Activated CD4-positive, CD25-positive, alpha-beta regulatory T cell (primary cell): Measurements from ENCODE around the gene ETV7.
"Not testable (repeated sequence)": the region's sequence is repeated elsewhere in the genome, so short reads cannot be mapped to it uniquely, and the experiment has no call there.

Experiments used
- DNase-seq, 4 experiments: peaks; one replicate each; lab custom pipeline; 2025; lab: John Stamatoyannopoulos, UW

Gene ETV7

DNA sequence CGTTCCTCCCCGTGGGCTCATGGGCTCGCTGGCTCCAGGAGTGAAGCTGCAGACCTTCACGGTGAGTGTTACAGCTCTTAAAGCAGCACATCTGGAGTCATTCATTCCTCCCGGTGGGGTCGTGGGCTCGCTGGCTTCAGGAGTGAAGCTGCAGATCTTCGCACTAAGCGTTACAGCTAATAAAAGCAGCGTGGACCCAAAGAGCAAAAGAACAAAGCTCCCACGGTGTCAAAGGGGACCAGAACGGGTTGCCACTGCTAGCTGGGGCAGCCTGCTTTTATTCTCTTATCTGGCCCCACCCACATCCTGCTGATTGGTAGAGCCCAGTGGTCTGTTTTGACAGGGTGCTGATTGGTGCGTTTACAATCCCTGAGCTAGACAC is 24.1 kb downstream of the ETV7 start:
- DNase-seq: not testable (repeated sequence)

GRCh38 chr6:36362551-36363370 is 24.7 kb downstream of the ETV7 start:
- no peak for DNase-seq

DNA sequence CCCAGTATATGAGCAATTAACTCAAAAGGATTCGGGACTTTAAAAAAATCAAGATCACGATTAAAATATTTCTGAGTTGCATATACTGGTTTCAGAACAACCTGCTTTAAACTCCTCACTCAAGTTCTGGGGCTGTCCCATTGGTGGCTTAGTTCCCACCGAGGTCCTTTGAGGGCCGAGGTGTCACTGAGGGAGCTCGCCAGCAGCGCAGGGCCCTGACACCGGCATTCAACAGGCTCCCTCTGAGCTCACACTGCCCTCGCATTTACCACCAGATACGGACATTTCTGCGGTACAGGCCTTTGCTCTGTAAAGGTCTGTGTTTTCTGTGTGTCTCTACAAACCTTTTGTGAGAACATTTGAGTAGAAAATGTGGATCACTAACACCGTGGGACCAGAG is 26.4 kb downstream of the ETV7 start:
- no peak for DNase-seq

GRCh38 chr6:36360241-36361054 is 27.0 kb downstream of the ETV7 start:
- peak; percentile 26 to 49 (median 39) for DNase-seq

DNA sequence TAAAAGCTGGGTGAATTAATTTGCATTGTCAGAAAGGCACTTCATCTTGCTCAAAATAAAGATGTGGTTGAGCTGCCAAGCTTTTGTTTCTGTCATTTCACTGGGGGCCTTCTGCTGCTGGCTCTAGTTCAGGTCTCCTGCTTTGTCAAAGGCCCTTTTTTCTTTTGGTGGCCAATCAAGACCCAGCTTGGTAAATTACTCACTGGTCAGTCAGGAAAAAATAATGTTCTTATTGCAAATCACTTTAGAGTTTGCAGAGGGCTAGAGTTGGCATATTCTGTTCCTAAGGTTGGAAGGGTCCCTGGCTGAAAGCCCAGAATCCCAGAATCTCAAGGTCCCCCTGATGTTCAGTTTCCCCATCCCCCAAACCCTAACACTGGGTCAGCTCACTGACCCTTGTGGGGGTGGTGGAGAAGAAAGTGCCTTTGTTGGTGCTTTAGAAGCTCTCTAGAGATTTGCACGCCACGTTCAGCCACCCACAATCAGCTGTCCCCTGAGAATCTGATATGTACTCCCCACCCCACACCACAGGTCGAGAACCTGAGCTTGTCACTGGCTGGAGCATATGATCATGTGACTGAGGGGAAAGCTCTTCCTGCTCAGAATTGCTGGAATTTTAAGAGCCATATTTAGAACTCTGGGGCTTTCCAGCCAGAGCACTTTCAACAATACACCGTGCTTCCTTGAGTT is 29.1 kb downstream of the ETV7 start:
- no peak for DNase-seq

DNA sequence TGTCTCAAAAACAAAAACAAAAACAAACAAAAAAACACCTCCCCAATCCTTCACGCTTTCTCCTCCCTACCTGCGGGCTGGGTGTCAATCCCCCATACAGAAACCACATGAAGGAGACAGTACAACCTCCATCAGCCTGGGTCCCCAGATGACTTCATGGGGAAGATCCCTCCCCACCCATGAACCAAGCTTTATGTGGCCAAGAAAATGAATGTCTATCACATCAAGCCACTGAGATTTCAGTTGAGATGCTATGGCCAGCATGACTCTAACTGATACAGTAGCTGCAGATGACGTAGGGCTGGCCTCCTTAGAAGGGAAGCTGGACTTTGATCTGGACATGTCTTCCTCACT is 29.6 kb downstream of the ETV7 start:
- no peak for DNase-seq

- DNase-seq: no peak
Observed at GRCh38 chr6:36355819-36356218, 31.6 kb downstream of the ETV7 start.

DNA sequence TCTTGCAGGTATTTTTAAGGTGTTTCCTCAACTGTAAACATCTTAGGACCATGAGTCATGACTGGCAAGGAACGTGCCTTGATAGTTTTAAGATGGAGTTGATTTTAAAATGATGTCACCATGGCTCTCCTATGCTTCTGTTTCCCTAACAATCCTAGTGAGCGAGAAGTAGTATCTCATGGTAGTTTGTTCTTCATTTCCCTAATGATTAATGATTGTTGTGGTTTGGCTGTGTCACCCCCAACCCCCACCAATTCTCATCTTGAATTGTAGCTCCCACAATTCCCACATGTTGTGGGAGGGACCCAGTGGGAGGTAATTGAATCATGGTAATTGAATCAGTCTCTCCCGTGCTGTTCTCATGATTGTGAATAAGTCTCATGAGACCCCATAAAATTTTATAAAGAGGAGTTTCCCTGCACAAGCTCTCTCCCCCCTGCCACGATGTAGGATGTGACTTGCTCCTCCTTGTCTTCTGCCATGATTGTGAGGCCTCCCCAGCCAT is 34.0 kb downstream of the ETV7 start:
- DNase-seq: no peak

GRCh38 chr6:36352477-36353157 is 34.9 kb downstream of the ETV7 start:
- no peak for DNase-seq

DNA sequence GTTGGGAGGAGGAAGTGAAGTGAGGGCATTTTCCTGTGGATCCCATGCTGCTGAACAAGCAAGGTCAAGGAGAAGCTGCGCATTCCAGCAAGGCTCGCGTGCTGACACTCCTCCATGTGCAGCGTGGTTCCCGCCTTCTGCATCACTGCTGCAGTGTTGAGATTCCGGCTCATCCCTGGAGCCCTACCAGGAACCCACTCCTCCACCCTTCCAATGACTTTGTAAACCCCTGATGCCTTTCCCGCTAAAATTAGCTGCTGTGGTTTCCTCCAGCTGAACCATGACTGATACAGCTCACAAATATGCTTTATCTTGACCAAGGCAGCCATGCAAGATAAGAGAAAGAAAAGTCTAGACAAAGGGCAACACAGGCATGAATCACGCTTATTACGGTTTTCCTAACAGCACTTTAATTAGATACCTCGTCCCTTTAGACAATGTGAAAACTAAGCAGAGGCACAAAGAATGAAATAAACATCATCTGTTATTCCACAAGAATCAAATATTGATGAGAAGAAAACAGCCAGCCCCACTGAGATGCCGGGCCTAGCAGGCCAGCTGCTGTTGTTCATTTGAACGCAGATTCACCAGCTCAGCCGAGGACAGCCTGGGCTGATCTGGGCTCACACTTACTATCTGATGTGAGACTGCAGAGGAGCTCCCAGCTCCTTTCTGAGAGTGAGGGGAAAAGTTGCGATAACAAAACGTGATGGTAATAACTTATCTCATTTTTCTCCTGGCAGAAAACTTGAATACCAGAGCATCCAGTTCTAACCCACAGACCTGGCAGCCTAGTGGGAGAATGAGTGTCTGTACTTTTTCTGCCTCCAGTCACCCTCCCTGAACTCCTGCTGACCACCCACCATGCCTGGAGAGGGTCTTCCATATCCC is 36.5 kb downstream of the ETV7 start:
- DNase-seq: no peak

- DNase-seq: no peak
Observed at GRCh38 chr6:36350082-36350481, 37.4 kb downstream of the ETV7 start.

DNA sequence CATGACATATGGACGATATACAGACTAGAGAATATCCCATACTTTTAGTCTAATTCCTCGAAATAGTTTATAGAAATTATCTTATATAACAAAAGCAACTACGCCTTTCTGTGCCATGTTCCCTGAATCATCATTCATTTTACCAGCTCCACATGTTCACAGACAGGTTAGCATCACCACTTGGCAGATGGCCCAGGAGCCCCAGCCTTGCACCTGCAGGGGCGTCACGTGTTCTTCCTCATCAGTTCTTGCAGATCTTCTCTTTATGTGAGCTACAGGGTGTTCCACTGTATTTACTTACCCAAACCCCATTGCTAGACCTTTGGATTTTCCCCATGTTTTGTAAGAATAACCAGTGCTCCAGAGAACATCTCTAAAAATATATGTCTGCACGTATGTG is 38.2 kb downstream of the ETV7 start:
- no peak for DNase-seq

DNA sequence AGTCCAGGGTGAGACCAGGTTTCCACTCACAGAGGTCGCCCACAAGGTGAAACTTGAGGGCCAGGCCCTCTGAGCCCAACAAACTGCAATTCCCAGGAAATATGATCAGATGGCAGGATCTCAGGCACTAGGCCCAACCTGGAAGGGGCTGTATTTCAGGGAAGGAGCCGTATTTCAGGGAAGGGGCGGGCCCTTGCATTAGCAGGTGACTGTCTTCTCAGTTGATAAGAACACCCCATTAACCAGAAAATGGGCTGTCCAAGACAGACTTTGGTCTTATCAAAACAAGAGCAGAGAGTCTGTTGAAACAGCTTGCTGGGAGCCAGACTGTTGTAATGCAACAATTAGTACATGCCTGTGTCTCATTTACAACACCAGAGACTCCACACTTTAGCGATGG is 39.8 kb downstream of the ETV7 start:
- DNase-seq: no peak

GRCh38 chr6:36346486-36347273 is 40.8 kb downstream of the ETV7 start:
- DNase-seq: no peak

DNA sequence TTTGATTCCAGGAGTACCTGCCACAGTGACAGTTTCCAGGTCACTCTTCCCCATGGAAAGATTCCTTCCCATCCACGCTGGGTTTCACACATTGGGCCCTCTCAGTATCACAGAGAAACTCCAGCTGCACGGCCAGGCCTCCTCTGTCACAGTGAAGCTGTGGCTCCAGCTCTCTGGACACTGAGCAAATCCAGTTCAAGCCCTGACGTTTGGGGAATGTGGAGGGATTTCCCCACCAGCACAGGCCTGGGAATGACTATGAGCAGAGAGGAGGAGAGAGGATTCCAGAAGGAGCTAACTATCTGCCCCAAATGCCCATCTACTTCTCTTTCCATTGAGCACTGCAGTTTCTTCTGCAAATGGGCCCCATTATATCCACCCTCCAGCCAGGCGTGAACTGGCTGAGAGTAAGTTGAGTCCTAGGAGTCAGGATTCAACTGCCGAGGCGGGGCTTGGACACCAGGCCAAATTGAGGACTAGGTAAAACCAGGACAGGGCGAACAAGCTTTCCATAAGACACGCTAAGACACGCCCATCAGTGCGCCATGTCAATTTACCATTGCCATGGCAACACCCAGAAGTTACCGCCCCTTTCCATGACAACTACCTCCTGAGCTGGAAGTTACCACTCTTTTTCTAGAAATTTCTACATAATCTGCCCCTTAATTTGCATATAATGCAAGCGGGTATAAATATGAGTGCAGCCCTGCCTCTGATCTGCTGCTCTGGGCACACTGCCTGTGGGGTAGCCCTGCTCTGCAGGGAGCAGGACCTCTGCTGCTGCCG is 41.6 kb downstream of the ETV7 start:
- no peak for DNase-seq

GRCh38 chr6:36343109-36343680 is 44.3 kb downstream of the ETV7 start:
- DNase-seq: no peak

DNA sequence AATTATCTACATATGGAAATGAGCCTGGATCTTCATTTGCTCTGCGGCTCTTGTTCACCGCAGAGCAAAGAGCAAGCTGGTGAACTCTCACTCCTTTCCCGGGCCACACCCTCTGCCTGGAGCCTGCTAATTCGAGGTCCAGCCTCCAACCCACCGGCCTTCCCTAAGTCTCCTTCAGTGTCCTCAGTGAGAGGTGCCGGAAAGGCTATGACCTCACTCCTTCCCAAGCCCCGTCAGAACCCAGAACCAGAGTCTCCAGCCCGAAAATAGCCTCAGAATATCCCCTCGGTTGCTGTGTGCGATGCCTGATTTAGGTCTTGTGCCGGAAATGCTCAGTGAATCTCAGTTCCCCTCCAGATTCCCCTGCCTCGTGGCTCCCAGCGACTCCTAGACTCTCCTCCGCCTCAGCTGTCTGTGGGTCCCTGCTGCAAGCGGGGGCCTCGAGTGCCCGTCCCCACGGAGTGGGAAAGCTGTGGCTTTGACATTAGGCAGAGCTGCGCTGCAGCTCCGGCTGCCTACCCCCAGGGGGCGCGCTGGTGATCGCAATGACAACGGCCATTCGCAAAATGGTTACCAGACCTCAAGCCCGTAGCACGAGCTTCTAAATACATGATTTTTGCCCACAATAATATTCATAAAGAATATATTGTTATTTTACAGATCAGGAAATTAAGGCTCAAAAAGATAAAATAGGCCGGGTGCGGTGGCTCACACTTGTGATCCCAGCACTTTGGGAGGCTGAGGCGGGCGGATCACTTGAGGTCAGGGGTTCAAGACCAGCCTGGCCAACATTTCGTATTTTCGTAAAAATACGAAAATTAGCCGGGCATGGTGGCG is 46.6 kb downstream of the ETV7 start:
- peak; percentile 36 to 66 (median 46) for DNase-seq

DNA sequence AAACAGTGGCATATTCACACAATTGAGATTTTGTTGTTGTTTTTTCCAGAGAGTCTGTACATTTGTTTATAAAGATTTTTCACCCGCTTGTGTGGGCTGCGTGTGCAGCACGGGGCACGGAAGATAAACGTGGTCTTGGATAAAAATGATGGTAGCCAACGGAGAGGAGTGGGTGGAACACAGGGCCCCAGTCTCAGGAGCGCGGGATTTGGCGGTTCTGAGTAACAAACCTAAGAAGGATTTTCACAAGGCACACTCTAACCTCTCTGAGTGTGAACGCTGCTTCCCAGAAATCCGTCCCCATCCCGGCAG is 47.2 kb downstream of the ETV7 start:
- no peak for DNase-seq
